Pulmonary artery endothelial cell (primary cell): ENCODE measurements around the gene STEAP3. TPM values are rescaled to one million over a fixed set of nuclear protein-coding genes. Genes with fewer than 3 reads are reported as not detected.

Experiments
- DNase-seq: peaks from one replicate; pipeline ENCODE4 v3.0.0-alpha.2; 2011; ENCODE audit warnings: low read depth, low spot score
- total RNA-seq: library from RNA; depleted of rRNA; stranded (reverse); fragments of >200 nt; gene quantifications from 2 replicates; pipeline ENCODE4 v1.2.3, GENCODE V29; 2014

STEAP3 gene
- total RNA-seq, 1 donor from 2014 or later: 23.7 TPM

DNA sequence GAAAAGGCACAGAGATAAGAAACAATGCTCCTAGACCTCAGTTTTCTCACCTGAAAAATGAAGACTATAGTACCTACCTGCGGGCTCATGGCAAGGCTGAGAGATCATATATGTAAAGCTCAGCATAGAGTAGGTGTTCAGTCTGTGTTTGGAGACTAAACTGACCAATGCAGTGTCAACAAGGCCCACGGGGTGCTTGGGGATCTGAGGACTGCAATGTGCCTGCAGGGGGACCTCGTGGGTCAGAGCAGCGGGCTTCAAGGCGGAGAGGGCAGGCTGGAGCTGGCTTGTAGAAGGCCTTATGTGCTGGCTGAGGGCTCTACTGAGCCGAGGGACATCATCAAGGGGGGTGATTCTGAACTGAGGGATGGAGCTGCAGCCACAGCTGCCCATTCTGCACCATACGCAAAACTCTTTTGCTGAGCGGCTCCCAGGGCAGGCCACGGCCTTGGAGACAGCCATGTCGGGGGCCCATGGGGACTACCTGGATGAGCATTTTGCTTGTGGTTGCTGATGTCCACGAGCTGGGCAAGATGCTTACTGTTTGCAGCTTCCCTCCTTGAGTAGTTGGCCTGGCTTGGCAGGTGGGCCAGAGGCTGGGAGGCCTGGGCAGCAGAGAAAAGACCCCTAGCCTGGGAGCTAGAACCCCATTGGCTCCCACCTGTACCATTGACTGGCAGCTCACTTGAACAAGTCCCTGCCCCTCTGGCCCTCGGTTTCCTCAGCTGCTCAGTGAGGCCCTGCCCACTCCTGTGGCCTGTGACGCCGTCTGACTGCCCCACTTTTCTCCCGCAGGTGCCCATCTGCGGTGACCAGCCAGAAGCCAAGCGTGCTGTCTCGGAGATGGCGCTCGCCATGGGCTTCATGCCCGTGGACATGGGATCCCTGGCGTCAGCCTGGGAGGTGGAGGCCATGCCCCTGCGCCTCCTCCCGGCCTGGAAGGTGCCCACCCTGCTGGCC is 23.5 kb downstream of the STEAP3 start:
- DNase-seq: no peak

DNA sequence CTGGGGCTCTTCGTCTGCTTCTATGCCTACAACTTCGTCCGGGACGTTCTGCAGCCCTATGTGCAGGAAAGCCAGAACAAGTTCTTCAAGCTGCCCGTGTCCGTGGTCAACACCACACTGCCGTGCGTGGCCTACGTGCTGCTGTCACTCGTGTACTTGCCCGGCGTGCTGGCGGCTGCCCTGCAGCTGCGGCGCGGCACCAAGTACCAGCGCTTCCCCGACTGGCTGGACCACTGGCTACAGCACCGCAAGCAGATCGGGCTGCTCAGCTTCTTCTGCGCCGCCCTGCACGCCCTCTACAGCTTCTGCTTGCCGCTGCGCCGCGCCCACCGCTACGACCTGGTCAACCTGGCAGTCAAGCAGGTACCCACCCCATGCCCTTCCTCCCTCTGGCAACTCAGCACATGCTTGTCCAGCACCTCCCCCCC is 24.2 kb downstream of the STEAP3 start:
- DNase-seq: no peak

GRCh38 chr2:119248311-119248710 is 24.7 kb downstream of the STEAP3 start:
- DNase-seq: no peak

- DNase-seq: no peak
Measured at GRCh38 chr2:119248751-119249150, 25.1 kb downstream of the STEAP3 start.

DNA sequence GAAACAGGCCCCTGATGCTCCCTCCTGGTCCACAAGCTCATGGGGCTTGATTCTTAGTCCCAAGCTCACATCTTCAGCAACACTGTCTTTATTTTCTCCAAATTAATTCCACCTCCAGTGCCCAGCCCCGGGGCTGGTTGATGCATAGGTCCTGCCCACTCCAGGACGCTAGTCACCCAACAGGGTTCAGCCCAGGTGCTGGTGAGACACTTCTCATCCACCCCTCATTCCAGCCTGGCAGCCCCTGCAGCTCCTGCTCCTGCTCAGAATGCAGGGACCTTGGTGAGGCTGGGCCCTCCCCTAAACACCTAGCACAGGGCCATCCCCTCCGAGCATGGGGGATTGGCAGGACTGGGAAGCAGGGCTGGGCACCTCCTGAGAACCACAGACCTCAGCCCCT is 25.7 kb downstream of the STEAP3 start:
- no peak for DNase-seq

DNA sequence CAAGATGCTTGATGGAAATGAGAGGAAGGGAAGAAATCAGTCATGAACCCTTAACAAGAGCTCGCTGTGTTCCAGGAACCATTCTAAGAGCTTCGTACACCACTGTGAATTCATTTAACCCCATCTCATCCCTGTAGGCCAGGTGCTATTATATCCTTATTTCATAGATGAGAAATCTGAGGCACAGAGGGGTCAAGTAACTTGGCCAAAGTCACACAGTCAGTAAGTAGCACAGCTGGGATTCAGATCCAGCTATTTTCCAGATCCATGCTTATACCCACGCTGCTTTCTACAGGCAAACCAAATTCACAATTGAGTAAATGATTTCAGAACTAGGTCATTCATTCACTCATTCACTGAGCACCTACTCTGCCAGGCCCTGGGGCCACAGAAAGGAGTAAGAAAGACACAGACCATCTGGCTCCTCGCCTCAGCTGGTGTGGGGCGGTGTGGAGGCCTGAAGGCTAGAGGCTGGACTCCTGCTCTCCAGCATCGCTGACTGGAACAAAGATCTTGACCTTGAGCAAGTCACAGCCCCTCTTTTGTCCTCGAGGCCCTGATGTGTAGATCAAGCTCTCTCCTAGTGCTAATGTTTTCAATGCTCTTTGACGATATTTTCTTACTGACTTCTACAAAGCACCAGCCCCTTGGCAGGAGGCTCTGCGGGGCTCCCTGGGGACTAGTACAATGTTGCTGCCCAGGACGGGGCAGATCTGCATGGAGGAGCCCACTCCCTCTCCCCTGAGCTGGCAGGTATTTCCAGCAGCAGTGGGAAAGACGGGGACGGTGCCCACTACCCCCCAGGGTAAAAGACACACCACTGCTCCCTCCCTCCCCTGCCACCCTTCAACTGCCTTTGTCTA is 26.5 kb downstream of the STEAP3 start:
- DNase-seq: no peak

DNA sequence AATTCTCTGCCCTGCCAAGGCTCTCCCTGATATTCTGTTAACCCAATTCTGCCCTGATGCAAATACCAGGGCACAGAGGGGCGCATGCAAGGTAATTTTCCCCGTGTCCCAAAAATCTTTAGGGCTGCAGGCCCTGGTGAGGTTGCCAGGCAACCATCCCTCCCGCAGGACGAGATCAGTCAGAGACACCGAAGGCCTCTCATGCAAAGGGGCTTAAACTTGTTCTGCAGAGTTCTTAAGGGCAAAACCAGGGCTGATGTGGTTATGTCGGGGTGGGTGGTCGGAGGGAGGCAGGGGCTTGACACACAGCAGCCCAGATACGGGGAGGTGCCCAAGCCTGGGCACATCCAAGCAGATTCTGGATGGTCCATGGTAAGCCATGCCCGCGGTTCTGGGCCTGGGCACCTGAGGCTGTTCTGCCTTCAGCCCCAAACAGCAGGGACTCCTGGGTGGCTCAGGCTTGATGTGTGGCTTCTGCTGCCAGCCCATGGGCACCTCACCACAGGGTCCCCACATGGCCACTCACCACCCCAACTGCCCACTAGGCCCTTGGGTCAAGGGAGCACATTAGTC is 27.2 kb downstream of the STEAP3 start:
- DNase-seq: no peak

DNA sequence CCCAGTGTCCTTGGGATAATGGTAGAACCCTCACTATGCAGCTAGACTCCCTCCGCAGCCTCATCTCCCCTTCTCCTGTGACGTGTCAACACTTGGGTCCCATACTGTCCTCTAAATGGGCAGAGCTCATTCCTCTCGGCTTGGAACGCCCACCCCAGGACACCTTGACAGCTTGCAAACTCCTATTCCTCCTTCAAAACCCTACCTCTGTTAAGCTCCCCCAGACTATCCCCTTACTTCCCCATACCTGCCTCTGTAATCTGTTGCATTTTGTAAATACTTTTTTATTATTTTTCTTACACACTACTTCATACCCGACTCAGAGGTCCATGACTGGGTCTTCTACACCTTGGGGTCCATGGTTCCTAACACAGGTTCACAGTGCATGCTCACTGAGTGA is 28.0 kb downstream of the STEAP3 start:
- DNase-seq: no peak

- peak; percentile 63 for DNase-seq
Measured at GRCh38 chr2:119252186-119253113, 28.8 kb downstream of the STEAP3 start.

DNA sequence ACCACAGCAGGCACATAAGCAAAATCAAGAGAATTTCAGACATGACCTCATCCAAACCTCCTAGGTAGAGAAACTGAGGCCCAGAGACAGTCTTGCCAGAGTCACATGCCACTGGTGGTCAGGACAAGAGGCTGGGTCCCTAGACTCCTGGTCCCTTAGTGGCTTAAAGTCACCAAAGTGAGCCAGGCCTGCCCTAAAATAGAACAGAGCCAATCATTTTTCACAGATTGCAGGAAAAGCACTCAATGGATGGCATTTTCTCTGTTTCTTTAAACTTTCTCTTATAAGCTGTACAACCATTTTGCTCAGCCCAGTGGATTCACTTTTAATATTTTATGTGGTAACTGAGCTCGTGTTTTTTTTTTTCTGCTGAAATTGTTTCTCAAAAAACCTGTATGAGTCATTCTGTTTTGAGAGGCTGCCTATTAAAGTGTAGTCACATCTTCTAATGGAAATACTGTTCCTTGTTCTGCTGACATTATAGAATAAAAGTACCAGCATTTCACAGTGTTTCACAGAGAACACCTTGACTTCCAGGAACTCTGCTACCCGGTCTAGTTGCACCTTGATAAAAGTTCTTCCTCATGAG is 29.6 kb downstream of the STEAP3 start:
- DNase-seq: no peak

DNA sequence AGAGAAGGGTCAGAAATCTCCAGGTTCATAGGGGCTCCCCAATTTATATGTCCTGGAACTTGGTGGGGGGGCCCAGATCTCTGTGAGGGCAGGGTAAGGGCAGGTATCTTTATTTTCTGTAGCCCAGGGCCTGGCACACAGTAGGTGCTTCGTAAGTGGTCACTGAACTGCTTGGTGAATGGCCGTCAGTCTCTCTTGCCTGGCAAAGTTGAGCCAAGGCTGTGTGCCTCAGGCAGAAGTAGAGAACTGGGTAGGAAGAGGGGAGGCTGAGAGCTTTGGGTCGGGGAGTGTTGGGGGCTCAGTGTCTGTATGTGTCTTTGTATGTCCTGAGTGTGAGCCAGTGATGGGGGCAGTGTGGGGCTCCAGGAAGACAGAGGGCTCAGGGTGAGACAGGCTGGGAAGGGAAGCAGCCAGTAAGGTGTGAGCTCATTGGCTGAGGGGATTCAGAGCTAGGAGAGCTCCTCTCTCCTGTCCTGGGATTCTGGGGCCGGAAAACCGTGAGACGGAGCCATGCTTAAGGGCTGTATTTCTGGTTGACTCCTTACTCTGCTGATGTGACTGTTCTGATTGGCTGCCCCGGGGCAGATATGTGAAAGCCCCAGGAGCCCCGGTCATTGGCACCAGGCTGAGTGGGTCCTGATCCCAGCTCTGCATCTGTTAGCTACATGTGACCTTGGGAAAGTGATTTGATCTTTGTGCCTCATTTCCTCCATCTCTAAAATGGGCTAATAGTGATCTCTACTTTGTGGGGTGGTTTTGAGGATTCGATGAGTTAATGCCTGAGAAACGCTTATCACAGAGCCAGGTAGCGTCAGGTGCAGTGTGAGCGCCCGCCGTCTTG is 30.3 kb downstream of the STEAP3 start:
- DNase-seq: no peak

- no peak for DNase-seq
Measured at GRCh38 chr2:119254601-119255080, 31.0 kb downstream of the STEAP3 start.

GRCh38 chr2:119255760-119256581 is 32.3 kb downstream of the STEAP3 start:
- peak; percentile 80 for DNase-seq

- DNase-seq: no peak
Measured at GRCh38 chr2:119256582-119256921, 32.9 kb downstream of the STEAP3 start.

GRCh38 chr2:119257198-119257597 is 33.6 kb downstream of the STEAP3 start:
- DNase-seq: no peak

GRCh38 chr2:119259296-119259860 is 35.7 kb downstream of the STEAP3 start:
- no peak for DNase-seq

GRCh38 chr2:119260646-119261492 is 37.2 kb downstream of the STEAP3 start:
- DNase-seq: no peak
